K562 (cell line): ENCODE results near the gene MET. TPM values are rescaled to one million over a fixed set of nuclear protein-coding genes. Genes with fewer than 3 reads are reported as not detected.

ENCODE experiments used
- ATAC-seq: fragments of 200-7000 bp; cut with Tn5 transposase; 3 replicates; pipeline ENCODE4 v1.9.1; 2020; ENCODE audit warnings: moderate library complexity
- BruUV-seq: library from RNA; stranded (reverse); fragments of 400-500 nt; replicated peaks from 2 replicates; lab custom pipeline; 2021; lab: Mats Ljungman, UMichigan
- CTCF ChIA-PET: fragments of 300-600 bp; formaldehyde crosslinking; extraction: SDS; loops from one replicate; lab custom pipeline; 2021; ENCODE audit warnings: low intra/inter-chr PET ratio; lab: Yijun Ruan, JAX
- POLR2A ChIA-PET: fragments of 300-600, 350-650 bp; sonication (Branson Sonifier 250); formaldehyde crosslinking; extraction: SDS; loops from one replicate; lab custom pipeline; 2021; ENCODE audit warnings: antibody characterized with exemption, inconsistent platforms; lab: Yijun Ruan, JAX
- DNase-seq, 4 experiments: peaks; one replicate each; pipeline versions ENCODE4 v3.0.0 to v3.0.0-alpha.2; 2011 to 2018; ENCODE audit warnings: low spot score in 3 of 4, mixed read lengths in 3 of 4; ENCODE audit errors: extremely low read depth in 1 of 4
- FAIRE-seq: peaks from 2 replicates; lab custom pipeline; 2011; peaks lifted over from hg19 to GRCh38; lab: Jason Lieb, UNC
- H2AFZ ChIP-seq: 2 replicates; pipeline ENCODE4 v1.6.0; 2011; ENCODE audit warnings: low read depth, low read length, control low read depth, inconsistent platforms
- H3K27ac ChIP-seq: fragments of 200-600 bp; 3 replicates; pipeline ENCODE4 v1.8.0; 2011; ENCODE audit warnings: low read depth, mild to moderate bottlenecking, control low read depth, inconsistent platforms, low read length, moderate library complexity, mixed read lengths; ENCODE audit errors: extremely low read depth
- H3K27me3 ChIP-seq, 2 experiments: fragments of 300-600 bp in 1 of 2; 2 replicates in 1 of 2; 3 replicates in 1 of 2; pipeline versions ENCODE4 v1.6.0 to v1.8.0; 2011; ENCODE audit warnings: inconsistent platforms in 2 of 2, low read length in 2 of 2, mild to moderate bottlenecking in 1 of 2, mixed read lengths in 1 of 2, moderate library complexity in 1 of 2; ENCODE audit not compliant: control insufficient read depth in 2 of 2, insufficient read depth in 2 of 2
- H3K36me3 ChIP-seq: fragments of 300-600 bp; 3 replicates; pipeline ENCODE4 v1.8.0; 2011; ENCODE audit warnings: mild to moderate bottlenecking, low read length, inconsistent platforms; ENCODE audit not compliant: control insufficient read depth, insufficient read depth
- H3K4me1 ChIP-seq, 2 experiments: fragments of 200-600 bp in 1 of 2; replicated peaks in 1 of 2; 2 replicates in 1 of 2; 3 replicates in 1 of 2; pipeline versions ENCODE4 v1.5.1 to v1.8.0; 2011; ENCODE audit warnings: inconsistent platforms in 2 of 2, low read length in 2 of 2, mild to moderate bottlenecking in 1 of 2, mixed read lengths in 1 of 2, moderate library complexity in 1 of 2; ENCODE audit not compliant: control insufficient read depth in 2 of 2, insufficient read depth in 2 of 2
- H3K4me2 ChIP-seq: 2 replicates; pipeline ENCODE4 v1.6.1; 2011; ENCODE audit warnings: low read length, control low read depth, inconsistent platforms, mixed read lengths; ENCODE audit not compliant: insufficient read depth
- H3K4me3 ChIP-seq: fragments of 200-600 bp; sonication (generic), shearing (Covaris generic); 2 replicates; pipeline ENCODE4 v1.5.1; 2016; ENCODE audit warnings: control low read depth, inconsistent platforms
- H3K79me2 ChIP-seq: fragments of 200-600 bp; 3 replicates; pipeline ENCODE4 v1.8.0; 2011; ENCODE audit warnings: low read length, inconsistent platforms; ENCODE audit not compliant: control insufficient read depth, insufficient read depth
- H3K9ac ChIP-seq, 2 experiments: 2 replicates each; pipeline versions ENCODE4 v1.6.0 to v1.6.1; 2011; ENCODE audit warnings: low read depth in 2 of 2, low read length in 2 of 2, control low read depth in 1 of 2, inconsistent platforms in 1 of 2, mild to moderate bottlenecking in 1 of 2, mixed read lengths in 1 of 2; ENCODE audit not compliant: insufficient read depth in 1 of 2
- H3K9me1 ChIP-seq: one replicate; pipeline ENCODE4 v1.6.0; 2011; ENCODE audit warnings: inconsistent platforms, mild to moderate bottlenecking, low read length, moderate library complexity; ENCODE audit not compliant: control insufficient read depth, insufficient read depth
- H3K9me3 ChIP-seq: replicated peaks from 2 replicates; pipeline ENCODE4 v1.5.1; 2011; ENCODE audit warnings: low read depth, low read length, inconsistent platforms; ENCODE audit not compliant: control insufficient read depth, insufficient read depth
- H4K20me1 ChIP-seq: replicated peaks from 2 replicates; pipeline ENCODE4 v1.6.1; 2011; ENCODE audit warnings: low read length, inconsistent platforms, mixed read lengths; ENCODE audit not compliant: control insufficient read depth, insufficient read depth
- CBFA2T3 ChIP-seq: fragments of 450-650 bp; IDR thresholded peaks from 2 replicates; pipeline ENCODE4 v1.6.1; 2017
- CHCHD3 ChIP-seq: fragments of 250-450 bp; sonication (Bioruptor Pico); IDR thresholded peaks from 2 replicates; pipeline ENCODE4 v2.1.2; 2022; ENCODE audit warnings: mild to moderate bottlenecking
- ZNF134 ChIP-seq: fragments of 250-450 bp; sonication (Bioruptor Pico); conservative IDR thresholded peaks from 2 replicates; pipeline ENCODE4 v1.4.0; 2020
- ZNF324 ChIP-seq: fragments of 250-450 bp; sonication (Bioruptor Pico); IDR thresholded peaks from 2 replicates; pipeline ENCODE4 v1.4.0; 2020; ENCODE audit warnings: mild to moderate bottlenecking
- ZNF586 ChIP-seq: fragments of 450-650 bp; formaldehyde crosslinking; conservative IDR thresholded peaks from 2 replicates; pipeline ENCODE4 v1.4.0; 2020; ENCODE audit warnings: mild to moderate bottlenecking, moderate library complexity
- ZNF75A ChIP-seq: fragments of 450-650 bp; formaldehyde crosslinking; IDR thresholded peaks from 2 replicates; pipeline ENCODE4 v1.4.0; 2020; ENCODE audit warnings: mild to moderate bottlenecking
- ZNF778 ChIP-seq: fragments of 450-650 bp; formaldehyde crosslinking; IDR thresholded peaks from 2 replicates; pipeline ENCODE4 v1.4.0; 2020; ENCODE audit warnings: mild to moderate bottlenecking, moderate library complexity
- WGBS: fragments of 100-300 bp; shearing (Covaris generic); methylation state at CpG from one replicate; pipeline ENCODE4 v1.1.6; 2016; ENCODE audit warnings: low coverage, mixed read lengths; ENCODE audit not compliant: insufficient coverage; ENCODE audit errors: missing lambda C conversion rate; 5-methylcytosine and 5-hydroxymethylcytosine counted together
- in situ Hi-C: fragments of 300-500 bp; cut with MboI; formaldehyde crosslinking; loops from 4 replicates; pipeline ENCODE4 v1.15.0; 2018; ENCODE audit warnings: inconsistent platforms, mixed read lengths
- intact Hi-C: fragments of 100-400 bp; cut with micrococcal nuclease; formaldehyde crosslinking; loops from 2 replicates; pipeline ENCODE4 v1.14.2; 2022
- polyA plus RNA-seq, 8 experiments: library from polyadenylated mRNA; depleted of rRNA in 4 of 8; stranded (reverse) in 5 of 8; unstranded in 3 of 8; fragments of >200 nt; fragmentation: Nextera tagmentation in 2 of 8; fragmentation: Illumina TruSeq in 1 of 8; extraction: Ambion mirVana in 2 of 8; extraction: Trizol in 1 of 8; gene quantifications; 2 replicates each; pipeline versions ENCODE4 v1.2.1 to v1.2.3, GENCODE V29; 2011 to 2014; ENCODE audit warnings: inconsistent platforms in 1 of 8, missing spikeins in 1 of 8
- total RNA-seq, 7 experiments: library from RNA; depleted of rRNA in 6 of 7; stranded (reverse); fragments of >200 nt in 6 of 7; fragmentation: Illumina TruSeq in 2 of 7; extraction: Trizol in 2 of 7; gene quantifications; 2 replicates each; pipeline versions ENCODE4 v1.2.1 to v1.2.3, GENCODE V29; 2011 to 2021; ENCODE audit warnings: low replicate concordance in 1 of 7
- TF ChIP-seq, protein P1 (sequence below): fragments of 450-650 bp; IDR thresholded peaks from 2 replicates; pipeline ENCODE4 v1.6.1; 2017; ENCODE audit warnings: antibody characterized with exemption
- TF ChIP-seq, protein P2 (sequence below), 2 experiments: fragments of 450-650 bp in 1 of 2; IDR thresholded peaks; 2 replicates each; pipeline ENCODE4 v1.6.1; 2011 to 2017; ENCODE audit warnings: low read depth in 2 of 2, antibody characterized with exemption in 1 of 2, borderline replicate concordance in 1 of 2, low read length in 1 of 2, mild to moderate bottlenecking in 1 of 2, mixed read lengths in 1 of 2; ENCODE audit not compliant: control insufficient read depth in 1 of 2

Gene MET
- total and polyA plus RNA-seq, 9 of the 15 experiments (the other 6 are each of a cell fraction or from before 2014, with no cell fraction given), result 0.84 to 2.4 (median 1.1) TPM

DNA sequence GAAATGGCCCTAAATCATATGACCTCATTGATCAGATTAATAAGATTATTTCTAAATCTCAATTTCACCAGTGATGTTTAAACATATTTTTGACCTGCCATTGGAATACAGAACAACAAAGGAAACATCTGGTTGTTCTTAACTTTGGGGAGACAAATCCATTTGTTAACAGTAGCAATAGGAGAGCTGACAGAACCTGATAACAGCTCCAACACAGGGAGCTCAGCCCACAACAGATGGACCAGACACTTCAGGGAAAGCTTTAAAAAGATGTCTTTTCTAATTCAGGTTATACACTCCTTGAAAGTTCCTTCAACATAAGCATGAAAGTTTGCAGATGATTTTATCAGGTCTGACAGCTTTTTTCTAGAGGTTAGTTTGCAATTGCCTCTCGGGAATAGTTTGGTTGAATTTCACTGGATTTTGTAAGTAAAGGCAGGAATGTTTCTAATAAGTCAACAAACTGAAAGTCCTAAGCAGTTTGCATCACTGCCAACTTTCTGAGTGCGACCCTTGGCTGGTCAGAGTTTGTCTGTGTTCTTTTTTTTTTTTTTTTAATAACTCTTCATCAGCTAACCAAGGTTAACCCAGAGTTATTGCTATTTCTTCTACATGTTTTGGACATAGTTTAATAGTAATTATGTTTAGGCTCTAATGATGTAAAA, 6.5 kb upstream of the MET start:
- BruUV-seq, result no TSS peak
- H3K79me2 ChIP-seq, result no peaks in the 10 kb centered on the region
- H3K27me3 ChIP-seq, result peaks cover 6 to 21% of the 10 kb centered on the region in 2 experiments; a peak in 3 of 5 replicates
- no peak overlapping the region for H3K27ac ChIP-seq
- in situ Hi-C loops, result no loop called here
- H3K36me3 ChIP-seq, result no peaks in the 10 kb centered on the region
- 3% methylated on average over 2 of the region's 2 CpGs for WGBS
- no peaks in the 10 kb centered on the region for H4K20me1 ChIP-seq
- no peak overlapping the region for H2AFZ ChIP-seq
- H3K9me3 ChIP-seq, result no peaks in the 10 kb centered on the region
- H3K4me2 ChIP-seq, result no peak overlapping the region
- TF ChIP-seq CBFA2T3 (0 out of 2 replicates have a peak, but pooled peaks have one; percentile 5), ZNF134 (no peak)
- TF ChIP-seq, all 486 proteins: peak for 1
- H3K4me1 ChIP-seq, result no peaks in the 10 kb centered on the region
- H3K9me1 ChIP-seq, result no peaks in the 10 kb centered on the region
- ATAC-seq, result no peak
- no peak overlapping the region for H3K4me3 ChIP-seq
- POLR2A ChIA-PET, result interaction anchor here (1.2 kb wide), 1 partner anchor 44 kb away, joined by 3 read pairs; no protein-coding TSS in a partner anchor
- FAIRE-seq, result no peak
- no peak overlapping the region for H3K9ac ChIP-seq
- CTCF ChIA-PET, result no interaction called here
- intact Hi-C loops, result no loop called here
- DNase-seq, result no peak

GRCh38 chr7:116669769-116670168, 2.2 kb upstream of the MET start:
- ChIA-PET POLR2A (no interaction called here), CTCF (no interaction called here)
- Histone ChIP-seq H3K9ac (no peak overlapping the region), H3K4me3 (no peak overlapping the region), H3K9me1 (no peaks in the 10 kb centered on the region), H3K79me2 (no peaks in the 10 kb centered on the region), H4K20me1 (no peaks in the 10 kb centered on the region), H3K4me1 (peaks cover 0 to 11% of the 10 kb centered on the region in 2 experiments; a peak in 2 of 5 replicates), H3K9me3 (no peaks in the 10 kb centered on the region), H3K27ac (no peak overlapping the region), H2AFZ (no peak overlapping the region), H3K27me3 (peaks cover 16 to 28% of the 10 kb centered on the region in 2 experiments), H3K4me2 (no peak overlapping the region), H3K36me3 (no peaks in the 10 kb centered on the region)
- no peak for FAIRE-seq
- in situ Hi-C loops, result no loop called here
- intact Hi-C loops, result no loop called here
- DNase-seq, result no peak
- 0% methylated on average over 1 of the region's 1 CpG for WGBS
- no peak for ATAC-seq
- BruUV-seq, result no TSS peak
- TF ChIP-seq ZNF778 (CRISPR knock-in tag) (no peak), ZNF586 (CRISPR knock-in tag) (no peak), ZNF324 (CRISPR knock-in tag) (no peak), ZNF75A (CRISPR knock-in tag) (no peak), CHCHD3 (CRISPR knock-in tag) (no peak)
- TF ChIP-seq, protein P1, sequence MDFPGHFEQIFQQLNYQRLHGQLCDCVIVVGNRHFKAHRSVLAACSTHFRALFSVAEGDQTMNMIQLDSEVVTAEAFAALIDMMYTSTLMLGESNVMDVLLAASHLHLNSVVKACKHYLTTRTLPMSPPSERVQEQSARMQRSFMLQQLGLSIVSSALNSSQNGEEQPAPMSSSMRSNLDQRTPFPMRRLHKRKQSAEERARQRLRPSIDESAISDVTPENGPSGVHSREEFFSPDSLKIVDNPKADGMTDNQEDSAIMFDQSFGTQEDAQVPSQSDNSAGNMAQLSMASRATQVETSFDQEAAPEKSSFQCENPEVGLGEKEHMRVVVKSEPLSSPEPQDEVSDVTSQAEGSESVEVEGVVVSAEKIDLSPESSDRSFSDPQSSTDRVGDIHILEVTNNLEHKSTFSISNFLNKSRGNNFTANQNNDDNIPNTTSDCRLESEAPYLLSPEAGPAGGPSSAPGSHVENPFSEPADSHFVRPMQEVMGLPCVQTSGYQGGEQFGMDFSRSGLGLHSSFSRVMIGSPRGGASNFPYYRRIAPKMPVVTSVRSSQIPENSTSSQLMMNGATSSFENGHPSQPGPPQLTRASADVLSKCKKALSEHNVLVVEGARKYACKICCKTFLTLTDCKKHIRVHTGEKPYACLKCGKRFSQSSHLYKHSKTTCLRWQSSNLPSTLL, result no peak
- TF ChIP-seq, protein P2, sequence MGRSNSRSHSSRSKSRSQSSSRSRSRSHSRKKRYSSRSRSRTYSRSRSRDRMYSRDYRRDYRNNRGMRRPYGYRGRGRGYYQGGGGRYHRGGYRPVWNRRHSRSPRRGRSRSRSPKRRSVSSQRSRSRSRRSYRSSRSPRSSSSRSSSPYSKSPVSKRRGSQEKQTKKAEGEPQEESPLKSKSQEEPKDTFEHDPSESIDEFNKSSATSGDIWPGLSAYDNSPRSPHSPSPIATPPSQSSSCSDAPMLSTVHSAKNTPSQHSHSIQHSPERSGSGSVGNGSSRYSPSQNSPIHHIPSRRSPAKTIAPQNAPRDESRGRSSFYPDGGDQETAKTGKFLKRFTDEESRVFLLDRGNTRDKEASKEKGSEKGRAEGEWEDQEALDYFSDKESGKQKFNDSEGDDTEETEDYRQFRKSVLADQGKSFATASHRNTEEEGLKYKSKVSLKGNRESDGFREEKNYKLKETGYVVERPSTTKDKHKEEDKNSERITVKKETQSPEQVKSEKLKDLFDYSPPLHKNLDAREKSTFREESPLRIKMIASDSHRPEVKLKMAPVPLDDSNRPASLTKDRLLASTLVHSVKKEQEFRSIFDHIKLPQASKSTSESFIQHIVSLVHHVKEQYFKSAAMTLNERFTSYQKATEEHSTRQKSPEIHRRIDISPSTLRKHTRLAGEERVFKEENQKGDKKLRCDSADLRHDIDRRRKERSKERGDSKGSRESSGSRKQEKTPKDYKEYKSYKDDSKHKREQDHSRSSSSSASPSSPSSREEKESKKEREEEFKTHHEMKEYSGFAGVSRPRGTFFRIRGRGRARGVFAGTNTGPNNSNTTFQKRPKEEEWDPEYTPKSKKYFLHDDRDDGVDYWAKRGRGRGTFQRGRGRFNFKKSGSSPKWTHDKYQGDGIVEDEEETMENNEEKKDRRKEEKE (IDR thresholded peaks at IDR 0.05; ENCODE audit: borderline replicate concordance in 1 of 2, control insufficient read depth in 1 of 2, low read depth in 2 of 2, low read length in 1 of 2), result no peak
